GM19452 (cell line): ENCODE results near the gene PEAK3.

Experiments
- ATAC-seq: cut with Tn5 transposase; IDR thresholded peaks from one replicate; pipeline ENCODE4 v1.9.1; 2021; ENCODE audit not compliant: unreplicated experiment

Gene PEAK3

GRCh38 chr19:2315818-2316353 lies 33.9 kb upstream of the PEAK3 start:
- ATAC-seq: no peak

DNA sequence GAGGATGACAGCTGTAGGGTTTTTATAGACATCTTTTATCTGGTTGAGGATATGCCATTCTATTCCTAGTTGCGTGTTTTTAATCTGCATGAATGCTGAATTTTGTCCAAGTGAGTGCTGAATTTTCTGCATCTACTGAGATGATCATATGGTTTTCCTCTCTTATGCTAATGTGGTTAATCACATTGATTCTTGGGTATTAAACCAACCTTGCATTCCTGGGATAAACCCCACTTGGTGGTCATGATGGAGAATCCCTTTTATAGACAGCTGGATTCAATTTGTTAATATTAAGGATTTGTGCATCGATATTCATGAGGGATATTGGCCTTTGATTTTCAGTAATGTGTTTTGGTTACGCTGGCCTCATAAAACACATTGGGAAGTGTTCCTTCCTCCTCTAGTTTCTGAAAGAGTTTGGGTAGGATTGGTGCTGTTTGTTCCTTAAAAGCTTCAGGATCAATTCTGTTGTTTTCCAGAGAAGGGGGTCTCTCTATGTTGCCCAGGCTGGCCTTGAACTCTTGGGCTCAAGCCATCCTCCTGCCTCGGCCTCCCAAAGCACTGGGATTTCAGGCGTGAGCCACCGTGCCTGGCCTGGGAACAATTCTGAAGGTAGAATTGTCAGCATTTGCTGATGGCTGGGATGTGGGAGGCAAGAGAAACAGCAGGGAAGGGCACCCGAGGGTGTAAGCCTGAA lies 33.3 kb upstream of the PEAK3 start:
- ATAC-seq: no peak

- ATAC-seq: no peak
Measured at GRCh38 chr19:2312820-2313501, 31.0 kb upstream of the PEAK3 start.

- ATAC-seq: no peak
Measured at GRCh38 chr19:2311093-2311492, 29.1 kb upstream of the PEAK3 start.

DNA sequence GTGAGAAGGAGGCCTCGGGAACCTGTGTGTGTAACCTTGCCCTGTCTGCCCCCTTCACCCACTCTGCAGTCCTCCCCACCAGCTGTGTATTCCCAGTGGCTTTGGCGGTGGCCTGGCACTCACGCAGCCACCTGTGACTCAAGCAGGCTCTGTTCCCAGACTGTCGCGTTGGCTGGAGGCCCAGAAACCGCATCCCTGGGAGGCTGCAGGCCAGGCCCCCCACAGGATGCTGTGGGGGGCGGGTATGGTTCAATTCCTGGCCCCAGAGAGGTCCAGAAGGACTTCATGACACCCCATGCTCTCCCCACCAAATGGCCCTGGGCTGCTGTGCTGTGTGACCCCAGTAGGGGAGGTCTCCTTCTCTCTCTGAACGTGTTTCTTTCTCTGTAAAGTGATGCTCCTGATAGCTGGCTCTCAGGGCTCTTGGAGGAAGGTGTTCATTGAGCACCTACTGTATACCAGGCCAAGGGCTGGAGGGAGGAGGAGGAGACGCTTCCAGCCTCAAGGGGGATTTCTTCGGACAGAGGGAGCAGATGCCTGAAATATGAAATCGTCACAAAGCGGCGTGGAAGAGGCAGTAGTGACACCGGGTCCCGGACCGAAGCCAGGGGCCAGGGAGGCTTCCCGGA lies 27.9 kb upstream of the PEAK3 start:
- ATAC-seq: no peak

DNA sequence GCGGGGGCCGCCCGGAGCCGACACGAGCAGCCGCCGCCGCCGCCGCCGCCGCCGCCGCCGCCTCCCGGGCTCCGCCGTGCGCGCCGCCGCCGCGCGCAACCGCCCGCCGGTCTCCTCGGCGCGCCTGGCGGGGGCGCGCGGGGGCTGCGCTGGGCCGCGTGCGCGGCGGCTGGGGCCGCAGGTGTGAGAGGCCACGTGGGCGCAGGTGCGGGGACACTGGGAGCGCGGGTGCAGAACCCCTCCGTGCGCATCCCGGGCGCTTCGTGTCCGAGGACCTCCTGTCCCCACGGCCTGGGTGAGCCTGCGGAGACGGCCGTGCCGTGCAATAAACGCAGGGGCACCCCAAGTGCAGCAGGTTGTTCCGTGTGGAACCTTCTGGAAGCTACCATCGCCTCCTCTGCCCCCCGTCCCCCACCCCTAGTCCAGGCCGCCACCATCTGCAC lies 26.2 kb upstream of the PEAK3 start, which contains the start of gene LINGO3:
TSS of gene LINGO3 (minus strand) at position 41 of the 443 bp plus-strand sequence. CDS start 16,378 bp downstream, outside the sequence.
- no peak for ATAC-seq

DNA sequence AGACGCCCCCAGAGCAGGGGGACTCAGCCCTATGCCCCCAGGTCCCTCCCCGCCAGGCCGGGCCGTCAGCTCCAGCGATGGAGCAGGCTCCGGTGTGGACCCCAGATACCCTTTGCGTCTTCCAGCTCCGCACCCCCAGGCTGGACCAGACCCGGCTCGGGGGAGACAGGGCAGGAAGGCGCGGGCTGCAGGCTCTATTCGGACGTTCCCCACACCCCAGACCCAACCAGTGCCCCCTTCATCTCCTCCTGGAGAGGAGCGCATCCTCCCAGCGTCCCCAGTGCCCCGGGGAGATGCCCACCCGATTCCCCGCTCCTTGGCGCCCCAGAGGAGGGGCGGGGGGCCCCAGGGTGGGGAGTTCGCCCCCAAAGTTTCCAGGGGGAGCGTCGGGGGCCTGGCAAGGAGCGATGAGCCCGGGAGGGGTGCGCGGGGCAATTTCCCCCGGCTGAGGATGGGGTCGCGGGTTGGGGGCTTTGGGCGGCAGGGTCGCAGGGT lies 25.6 kb upstream of the PEAK3 start:
- ATAC-seq: no peak

DNA sequence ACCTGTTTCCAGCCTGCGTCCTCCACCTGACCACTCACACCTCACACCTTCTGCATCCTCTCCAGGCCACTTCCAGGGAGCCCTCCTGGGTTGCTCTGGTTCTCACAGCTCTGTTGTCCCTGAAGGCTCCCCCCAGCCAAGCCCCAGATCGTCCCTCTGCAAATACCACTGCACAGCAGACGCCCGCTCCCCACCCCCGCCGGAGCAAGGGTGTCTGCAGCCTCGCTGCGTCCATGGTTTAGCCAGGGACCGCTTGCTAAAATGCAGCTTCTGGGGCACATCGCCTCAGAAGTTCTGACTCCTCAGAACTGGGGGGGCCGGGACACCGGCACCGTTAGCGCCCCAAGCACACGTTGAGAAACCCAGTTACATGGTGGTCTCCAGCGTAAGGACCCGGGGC lies 25.0 kb upstream of the PEAK3 start:
- no peak for ATAC-seq

- no peak for ATAC-seq
Measured at GRCh38 chr19:2306281-2306806, 24.4 kb upstream of the PEAK3 start.

- ATAC-seq: no peak
Measured at GRCh38 chr19:2305452-2306280, 23.7 kb upstream of the PEAK3 start.

- ATAC-seq: no peak
Measured at GRCh38 chr19:2303211-2303798, 21.3 kb upstream of the PEAK3 start.

- ATAC-seq: no peak
Measured at GRCh38 chr19:2302319-2303210, 20.6 kb upstream of the PEAK3 start.

GRCh38 chr19:2300533-2300932 lies 18.6 kb upstream of the PEAK3 start:
- ATAC-seq: no peak

DNA sequence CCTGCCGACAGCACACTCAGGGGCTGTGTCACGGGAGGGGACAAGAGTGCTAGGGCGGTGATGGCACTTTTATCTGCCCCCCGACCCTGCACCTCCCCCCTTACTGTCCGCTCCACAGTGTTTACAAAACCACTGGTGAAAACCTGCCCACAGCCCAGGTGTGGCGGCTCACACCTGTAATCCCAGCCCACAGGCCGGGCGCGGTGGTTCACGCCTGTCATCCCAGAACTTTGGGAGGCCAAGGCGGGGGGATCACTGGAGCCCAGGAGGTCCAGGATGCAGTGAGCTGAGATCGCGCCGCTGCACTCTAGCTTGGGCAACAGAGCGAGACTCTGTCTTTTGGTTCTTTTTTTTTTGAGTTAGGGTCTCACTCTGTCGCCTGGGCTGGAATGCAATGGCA lies 14.2 kb upstream of the PEAK3 start:
- ATAC-seq: no peak

DNA sequence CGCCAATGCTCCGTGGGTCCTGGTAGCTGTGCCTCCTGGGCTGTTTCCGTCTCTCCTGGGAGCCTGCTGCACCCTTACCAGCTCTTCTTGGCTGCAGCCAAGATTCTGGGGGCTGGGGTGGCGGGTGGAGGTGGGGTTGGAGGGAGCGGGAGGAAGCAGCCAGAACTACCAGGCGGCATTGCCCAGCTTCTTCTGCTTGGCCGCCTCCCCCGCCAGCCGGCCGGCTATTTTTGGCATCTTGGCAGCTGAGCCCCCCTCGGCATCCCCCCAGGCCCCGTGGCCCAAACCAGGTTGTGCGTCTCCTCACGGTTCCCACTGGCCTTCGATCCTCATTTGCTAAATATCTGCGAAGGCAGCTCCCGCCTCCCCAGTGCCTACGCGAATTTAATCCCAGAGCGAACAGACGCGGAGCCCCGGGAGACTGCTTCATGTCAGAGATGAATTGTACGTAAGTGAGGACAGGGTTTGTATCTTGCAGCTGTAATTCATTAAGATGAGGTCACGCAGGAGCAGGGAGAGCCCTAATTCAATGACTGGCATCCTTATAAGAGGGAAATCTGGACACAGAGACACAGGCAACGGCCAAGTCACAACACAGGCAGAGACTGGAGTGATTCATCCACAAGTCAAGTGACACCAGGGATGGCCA lies 12.8 kb upstream of the PEAK3 start:
- no peak for ATAC-seq

DNA sequence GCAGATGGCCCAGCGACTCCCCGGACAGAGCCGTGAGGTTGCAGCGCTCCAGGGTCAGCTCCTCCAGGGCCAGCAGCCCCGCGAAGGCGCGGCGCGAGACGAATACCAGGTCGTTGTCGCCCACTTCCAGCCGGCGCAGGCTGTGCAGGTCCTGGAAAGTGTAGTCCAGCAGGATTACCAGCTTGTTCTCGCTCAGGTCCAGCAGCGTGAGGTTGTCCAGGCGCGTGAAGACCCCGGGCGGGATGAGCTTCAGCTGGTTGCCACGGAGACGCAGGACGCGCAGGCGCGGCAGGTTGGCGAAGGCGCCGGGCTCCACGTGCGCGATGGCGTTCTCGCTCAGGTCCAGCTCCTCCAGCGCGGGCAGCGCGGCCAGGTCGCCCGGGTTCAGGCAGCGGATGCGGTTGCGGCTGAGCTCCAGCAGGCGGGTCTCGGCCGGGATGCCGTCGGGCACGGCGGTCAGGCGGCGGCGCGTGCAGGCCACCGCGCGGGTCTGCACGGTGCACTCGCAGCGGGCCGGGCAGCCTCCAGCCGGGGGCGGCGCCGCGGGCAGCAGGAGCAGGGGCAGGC lies 9.3 kb upstream of the PEAK3 start:
- ATAC-seq: no peak

- ATAC-seq: no peak
Measured at GRCh38 chr19:2290441-2291184, 8.6 kb upstream of the PEAK3 start.
